GM12878 (cell line): Measurements from ENCODE around the gene TCF12. TPM values are rescaled to one million over a fixed set of nuclear protein-coding genes. Genes with fewer than 3 reads are reported as not detected.

ENCODE experiments used
- ATAC-seq: fragments of 200-7000 bp; cut with Tn5 transposase; 3 replicates; pipeline ENCODE4 v1.9.1; 2020; ENCODE audit warnings: mild to moderate bottlenecking, moderate library complexity
- BruUV-seq: library from RNA; stranded (reverse); fragments of 400-500 nt; replicated peaks from 2 replicates; lab custom pipeline; 2021; lab: Mats Ljungman, UMichigan
- CTCF ChIA-PET: fragments of 300-600 bp; sonication (Branson Sonifier 250); formaldehyde crosslinking; extraction: SDS; loops from one replicate; lab custom pipeline; 2021; ENCODE audit warnings: inconsistent platforms; lab: Yijun Ruan, JAX
- POLR2A ChIA-PET: fragments of 350-600 bp; formaldehyde crosslinking; extraction: SDS; loops from one replicate; lab custom pipeline; 2021; ENCODE audit warnings: inconsistent platforms; lab: Charles Lee
- RAD21 ChIA-PET: fragments of 300-600 bp; sonication (Branson Sonifier 250); formaldehyde crosslinking; loops from one replicate; lab custom pipeline; 2023; ENCODE audit warnings: antibody characterized with exemption; ENCODE audit not compliant: unreplicated experiment; lab: Charles Lee
- SMC1A ChIA-PET: fragments of 300-600 bp; sonication (Branson Sonifier 250); formaldehyde crosslinking; loops from one replicate; lab custom pipeline; 2023; ENCODE audit not compliant: unreplicated experiment, uncharacterized antibody; lab: Charles Lee
- DNase-seq: peaks from one replicate; pipeline ENCODE4 v3.0.0-alpha.2; 2011; ENCODE audit warnings: low read depth, low spot score
- FAIRE-seq: peaks from 3 replicates; lab custom pipeline; 2011; peaks lifted over from hg19 to GRCh38; lab: Jason Lieb, UNC
- H2AFZ ChIP-seq: 2 replicates; pipeline ENCODE4 v1.6.0; 2011; ENCODE audit warnings: low read depth, low read length, control low read depth; ENCODE audit not compliant: control insufficient read depth
- H3K27ac ChIP-seq: 2 replicates; pipeline ENCODE4 v1.5.1; 2011; ENCODE audit warnings: control low read depth; ENCODE audit not compliant: control insufficient read depth, insufficient read depth
- H3K27me3 ChIP-seq, 2 experiments: replicated peaks in 1 of 2; 2 replicates each; pipeline versions ENCODE4 v1.6.0 to v1.6.1; 2011; ENCODE audit warnings: low read length in 1 of 2; ENCODE audit not compliant: control insufficient read depth in 2 of 2, insufficient read depth in 2 of 2
- H3K36me3 ChIP-seq, 2 experiments: 2 replicates each; pipeline ENCODE4 v1.5.1; 2011; ENCODE audit warnings: low read length in 1 of 2; ENCODE audit not compliant: control insufficient read depth in 2 of 2, insufficient read depth in 2 of 2
- H3K4me1 ChIP-seq: 2 replicates; pipeline ENCODE4 v1.6.1; 2011; ENCODE audit warnings: mild to moderate bottlenecking, low read length, moderate library complexity, mixed read lengths; ENCODE audit not compliant: control insufficient read depth, insufficient read depth
- H3K4me2 ChIP-seq: 2 replicates; pipeline ENCODE4 v1.6.0; 2011; ENCODE audit warnings: control low read depth; ENCODE audit not compliant: control insufficient read depth, insufficient read depth
- H3K4me3 ChIP-seq: fragments of 200-600 bp; sonication (generic); 2 replicates; pipeline ENCODE4 v1.5.1; 2016
- H3K79me2 ChIP-seq: 2 replicates; pipeline ENCODE4 v1.6.0; 2011; ENCODE audit warnings: low read length; ENCODE audit not compliant: control insufficient read depth, insufficient read depth
- H3K9ac ChIP-seq: 2 replicates; pipeline ENCODE4 v1.8.0; 2011; ENCODE audit warnings: low read length, control low read depth, mixed read lengths; ENCODE audit not compliant: control insufficient read depth, insufficient read depth
- H3K9me3 ChIP-seq: replicated peaks from 3 replicates; pipeline ENCODE4 v1.5.1; 2011; ENCODE audit warnings: mild to moderate bottlenecking, low read length; ENCODE audit not compliant: control insufficient read depth, insufficient read depth
- H4K20me1 ChIP-seq: 2 replicates; pipeline ENCODE4 v1.6.0; 2011; ENCODE audit not compliant: control insufficient read depth, insufficient read depth
- CBX5 ChIP-seq: sonication (generic); IDR thresholded peaks from 2 replicates; pipeline ENCODE4 v1.6.1; 2016; ENCODE audit warnings: low read depth, moderate library complexity, mild to moderate bottlenecking, inconsistent platforms
- IKZF1 ChIP-seq: fragments of 450-650 bp; conservative IDR thresholded peaks from 2 replicates; pipeline ENCODE4 v1.6.1; 2017; ENCODE audit warnings: antibody characterized with exemption, mild to moderate bottlenecking
- IRF5 ChIP-seq: fragments of 450-650 bp; IDR thresholded peaks from 2 replicates; pipeline ENCODE4 v1.6.1; 2017; ENCODE audit warnings: borderline replicate concordance
- POLR2A ChIP-seq: IDR thresholded peaks from 2 replicates; pipeline ENCODE4 v1.6.1; 2011; ENCODE audit warnings: low read depth, mild to moderate bottlenecking, low read length
- ZNF687 ChIP-seq: fragments of 450-650 bp; IDR thresholded peaks from 2 replicates; pipeline ENCODE4 v1.6.1; 2017; ENCODE audit warnings: mild to moderate bottlenecking, moderate library complexity
- WGBS: methylation state at CpG from one replicate; pipeline ENCODE4 v1.1.6; 2016; ENCODE audit warnings: low lambda C conversion rate; ENCODE audit not compliant: insufficient replicate concordance, insufficient coverage; ENCODE audit errors: missing lambda C conversion rate; 5-methylcytosine and 5-hydroxymethylcytosine counted together
- in situ Hi-C: fragments of 300-500 bp; cut with MboI; formaldehyde crosslinking; loops from 9 replicates; pipeline ENCODE4 v1.14.3; 2018; ENCODE audit warnings: mixed read lengths
- intact Hi-C: fragments of 100-400 bp; cut with micrococcal nuclease; formaldehyde crosslinking; loops from one replicate; pipeline ENCODE4 v1.14.2; 2022; ENCODE audit not compliant: unreplicated experiment
- polyA plus RNA-seq, 11 experiments: library from polyadenylated mRNA; depleted of rRNA in 4 of 11; unstranded in 6 of 11; stranded (reverse) in 5 of 11; fragments of >200 nt; fragmentation: Nextera tagmentation in 4 of 11; fragmentation: Illumina TruSeq in 1 of 11; extraction: Ambion mirVana in 4 of 11; extraction: Trizol in 1 of 11; gene quantifications; 1 replicate in 1 of 11; 2 replicates in 10 of 11; pipeline versions ENCODE4 v1.2.1 to v1.2.3, GENCODE V29; 2011 to 2016; ENCODE audit warnings: inconsistent platforms in 2 of 11, missing spikeins in 2 of 11, low read depth in 1 of 11
- total RNA-seq, 4 experiments: library from RNA; depleted of rRNA in 3 of 4; stranded (reverse); fragments of >200 nt in 3 of 4; fragmentation: Illumina TruSeq in 1 of 4; extraction: Trizol in 1 of 4; gene quantifications; 2 replicates each; pipeline versions ENCODE4 v1.2.1 to v1.2.3, GENCODE V29; 2013 to 2021

TCF12 gene
- total and polyA plus RNA-seq, 10 of the 15 experiments (the other 5 are each of a cell fraction or from before 2014, with no cell fraction given), result 8.2 to 70.9 (median 49.5) TPM

GRCh38 chr15:57060799-57061198, 142.4 kb downstream of the TCF12 start:
- no peak overlapping the region for H2AFZ ChIP-seq
- ATAC-seq (no peak), FAIRE-seq (no peak), DNase-seq (no peak)
- no peak overlapping the region for H3K4me2 ChIP-seq
- CTCF ChIA-PET, result interaction anchor here (1.8 kb wide), 1 partner anchor 86 kb away, joined by 4 read pairs; no protein-coding TSS in a partner anchor
- peaks cover 0 to 2% of the 10 kb centered on the region in 2 experiments; a peak in 1 of 4 replicates for H3K36me3 ChIP-seq
- no TSS peak for BruUV-seq
- intact Hi-C loops (no loop called here), in situ Hi-C loops (no loop called here)
- H3K4me1 ChIP-seq, result peaks cover 14% of the 10 kb centered on the region; the same call in 1 of the 2 replicates
- no peaks in the 10 kb centered on the region for H4K20me1 ChIP-seq
- RAD21 ChIA-PET, result no interaction called here
- peaks cover 31% of the 10 kb centered on the region for H3K79me2 ChIP-seq
- SMC1A ChIA-PET, result interaction anchor here (1.5 to 2.1 kb wide), 3 partner anchors 9 to 79 kb away, joined by 3 to 5 read pairs (median 3); no protein-coding TSS in a partner anchor
- H3K27me3 ChIP-seq, result no peaks in the 10 kb centered on the region
- WGBS, result 74% methylated on average over 2 of the region's 2 CpGs
- POLR2A ChIA-PET, result interaction anchor here (0.6 to 0.9 kb wide), 3 partner anchors 9 to 127 kb away, joined by 3 to 4 read pairs (median 3); no protein-coding TSS in a partner anchor
- no peaks in the 10 kb centered on the region; the same call in 2 of the 3 replicates for H3K9me3 ChIP-seq
- no peak overlapping the region for H3K9ac ChIP-seq
- H3K4me3 ChIP-seq, result no peak overlapping the region
- TF ChIP-seq IRF5 (no peak), ZNF687 (no peak), CBX5 (no peak), IKZF1 (no peak), POLR2A (no peak)
- H3K27ac ChIP-seq, result no peak overlapping the region
